CD4-positive, CD25-positive, alpha-beta regulatory T cell (primary cell): ENCODE results near the gene SLC1A3. TPM values are rescaled to one million over a fixed set of nuclear protein-coding genes. Genes with fewer than 3 reads are reported as not detected.
"Not testable (repeated sequence)": the region's sequence is repeated elsewhere in the genome, so short reads cannot be mapped to it uniquely, and the experiment has no call there.

Experiments
- ATAC-seq, 2 donors: fragments of 150-1000 bp; cut with Tn5 transposase; one replicate each; pipeline ENCODE4 v1.10.0; 2021; ENCODE audit warnings: low read depth in 2 of 2, moderate number of reproducible peaks in 2 of 2, moderate library complexity in 1 of 2
- DNase-seq, 3 donors: peaks; one replicate each; pipeline versions ENCODE4 v3.0.0 to v3.0.0-alpha.2; 2012 to 2022; ENCODE audit warnings: mixed read lengths in 1 of 3
- H3K27ac ChIP-seq: one replicate; pipeline ENCODE4 v1.7.0; 2013; ENCODE audit warnings: mild to moderate bottlenecking, low read length; ENCODE audit not compliant: insufficient read depth, poor library complexity, severe bottlenecking
- H3K27me3 ChIP-seq: one replicate; pipeline ENCODE4 v1.7.0; 2013; ENCODE audit warnings: low read length; ENCODE audit not compliant: control insufficient read depth, insufficient read depth
- H3K36me3 ChIP-seq: one replicate; pipeline ENCODE4 v1.7.0; 2013; ENCODE audit warnings: mild to moderate bottlenecking, low read length, moderate library complexity; ENCODE audit not compliant: control insufficient read depth, insufficient read depth
- H3K4me1 ChIP-seq: 2 replicates; pipeline ENCODE4 v1.7.0; 2013; ENCODE audit warnings: mild to moderate bottlenecking, low read length; ENCODE audit not compliant: insufficient read depth, control insufficient read depth, poor library complexity, severe bottlenecking
- H3K4me3 ChIP-seq: one replicate; pipeline ENCODE4 v1.7.0; 2013; ENCODE audit warnings: low read depth, mild to moderate bottlenecking, low read length, moderate library complexity
- H3K9me3 ChIP-seq, 2 experiments: 1 replicate in 1 of 2; 2 replicates in 1 of 2; pipeline ENCODE4 v1.7.0; 2013; ENCODE audit warnings: low read length in 2 of 2, mild to moderate bottlenecking in 1 of 2, moderate library complexity in 1 of 2; ENCODE audit not compliant: control insufficient read depth in 2 of 2
- H3K27ac Mint-ChIP-seq, 3 donors: one replicate each; pipeline ENCODE4 v1.8.0; 2020 to 2022; ENCODE audit warnings: mild to moderate bottlenecking in 3 of 3, mixed read lengths in 3 of 3, moderate library complexity in 2 of 3
- H3K27me3 Mint-ChIP-seq: one replicate; pipeline ENCODE4 v1.8.0; 2022; ENCODE audit warnings: mild to moderate bottlenecking, mixed read lengths
- H3K36me3 Mint-ChIP-seq: one replicate; pipeline ENCODE4 v1.8.0; 2020; ENCODE audit warnings: mixed read lengths
- H3K4me1 Mint-ChIP-seq, 4 donors: one replicate each; pipeline ENCODE4 v1.8.0; 2020 to 2022; ENCODE audit warnings: mixed read lengths in 4 of 4, mild to moderate bottlenecking in 1 of 4
- H3K4me3 Mint-ChIP-seq, 4 donors: one replicate each; pipeline ENCODE4 v1.8.0; 2020 to 2022; ENCODE audit warnings: mild to moderate bottlenecking in 4 of 4, mixed read lengths in 4 of 4, moderate library complexity in 3 of 4
- H3K9me3 Mint-ChIP-seq, 7 donors: one replicate each; pipeline ENCODE4 v1.8.0; 2020 to 2022; ENCODE audit warnings: mixed read lengths in 7 of 7, mild to moderate bottlenecking in 3 of 7, moderate library complexity in 2 of 7
- polyA plus RNA-seq, 4 donors: library from polyadenylated mRNA; unstranded; fragments of 300-500 nt; fragmentation: Illumina TruSeq; gene quantifications; one replicate each; pipeline ENCODE4 v1.2.3, GENCODE V29; 2021
- total RNA-seq: library from RNA; stranded (reverse); gene quantifications from one replicate; pipeline ENCODE4 v1.2.3, GENCODE V29; 2022

Gene SLC1A3
- total and polyA plus RNA-seq, 5 donors from 2014 or later = not detected

- Mint-ChIP-seq H3K4me3 (no peak overlapping the region), H3K36me3 (no peaks in the 10 kb centered on the region), H3K9me3 (no peaks in the 10 kb centered on the region), H3K4me1 (no peaks in the 10 kb centered on the region), H3K27ac (no peak overlapping the region), H3K27me3 (no peaks in the 10 kb centered on the region)
- Histone ChIP-seq H3K9me3 (no peaks in the 10 kb centered on the region), H3K4me1 (no peaks in the 10 kb centered on the region), H3K27me3 (peaks cover 2% of the 10 kb centered on the region), H3K4me3 (no peak overlapping the region), H3K27ac (no peak overlapping the region), H3K36me3 (no peaks in the 10 kb centered on the region)
- no peak for ATAC-seq
- DNase-seq = no peak
Measured at GRCh38 chr5:36575361-36575781, 31.0 kb upstream of the SLC1A3 start.

GRCh38 chr5:36576721-36577120 lies 29.7 kb upstream of the SLC1A3 start:
- no peak overlapping the region for H3K27ac ChIP-seq
- no peaks in the 10 kb centered on the region for H3K9me3 ChIP-seq
- Mint-ChIP-seq H3K27me3 (no peaks in the 10 kb centered on the region), H3K4me3 (no peak overlapping the region), H3K27ac (no peak overlapping the region), H3K4me1 (no peaks in the 10 kb centered on the region), H3K36me3 (no peaks in the 10 kb centered on the region), H3K9me3 (peaks cover 0 to 1% (median 0%) of the 10 kb centered on the region in 7 donors)
- no peak for DNase-seq
- H3K27me3 ChIP-seq = no peaks in the 10 kb centered on the region
- H3K4me1 ChIP-seq = no peaks in the 10 kb centered on the region
- no peaks in the 10 kb centered on the region for H3K36me3 ChIP-seq
- no peak overlapping the region for H3K4me3 ChIP-seq
- ATAC-seq = no peak

- H3K27ac ChIP-seq, H3K36me3 ChIP-seq, H3K4me1 ChIP-seq, H3K27ac Mint-ChIP-seq, H3K4me3 Mint-ChIP-seq, ATAC-seq, H3K27me3 Mint-ChIP-seq, H3K9me3 Mint-ChIP-seq, H3K4me1 Mint-ChIP-seq, H3K36me3 Mint-ChIP-seq, H3K9me3 ChIP-seq, H3K4me3 ChIP-seq, H3K27me3 ChIP-seq, DNase-seq: not testable (repeated sequence)
Measured at GRCh38 chr5:36579858-36580257, 26.5 kb upstream of the SLC1A3 start.

- no peaks in the 10 kb centered on the region for H3K36me3 Mint-ChIP-seq
- peaks cover 0 to 1% (median 0%) of the 10 kb centered on the region in 7 donors for H3K9me3 Mint-ChIP-seq
- H3K27me3 Mint-ChIP-seq = no peaks in the 10 kb centered on the region
- Histone ChIP-seq H3K9me3 (no peaks in the 10 kb centered on the region), H3K27ac (no peak overlapping the region), H3K36me3 (no peaks in the 10 kb centered on the region), H3K4me3 (no peak overlapping the region), H3K4me1 (no peaks in the 10 kb centered on the region), H3K27me3 (no peaks in the 10 kb centered on the region)
- no peak for ATAC-seq
- no peaks in the 10 kb centered on the region for H3K4me1 Mint-ChIP-seq
- H3K4me3 Mint-ChIP-seq = no peak overlapping the region
- no peak overlapping the region for H3K27ac Mint-ChIP-seq
- DNase-seq = no peak
Measured at GRCh38 chr5:36581070-36581469, 25.3 kb upstream of the SLC1A3 start.

DNA sequence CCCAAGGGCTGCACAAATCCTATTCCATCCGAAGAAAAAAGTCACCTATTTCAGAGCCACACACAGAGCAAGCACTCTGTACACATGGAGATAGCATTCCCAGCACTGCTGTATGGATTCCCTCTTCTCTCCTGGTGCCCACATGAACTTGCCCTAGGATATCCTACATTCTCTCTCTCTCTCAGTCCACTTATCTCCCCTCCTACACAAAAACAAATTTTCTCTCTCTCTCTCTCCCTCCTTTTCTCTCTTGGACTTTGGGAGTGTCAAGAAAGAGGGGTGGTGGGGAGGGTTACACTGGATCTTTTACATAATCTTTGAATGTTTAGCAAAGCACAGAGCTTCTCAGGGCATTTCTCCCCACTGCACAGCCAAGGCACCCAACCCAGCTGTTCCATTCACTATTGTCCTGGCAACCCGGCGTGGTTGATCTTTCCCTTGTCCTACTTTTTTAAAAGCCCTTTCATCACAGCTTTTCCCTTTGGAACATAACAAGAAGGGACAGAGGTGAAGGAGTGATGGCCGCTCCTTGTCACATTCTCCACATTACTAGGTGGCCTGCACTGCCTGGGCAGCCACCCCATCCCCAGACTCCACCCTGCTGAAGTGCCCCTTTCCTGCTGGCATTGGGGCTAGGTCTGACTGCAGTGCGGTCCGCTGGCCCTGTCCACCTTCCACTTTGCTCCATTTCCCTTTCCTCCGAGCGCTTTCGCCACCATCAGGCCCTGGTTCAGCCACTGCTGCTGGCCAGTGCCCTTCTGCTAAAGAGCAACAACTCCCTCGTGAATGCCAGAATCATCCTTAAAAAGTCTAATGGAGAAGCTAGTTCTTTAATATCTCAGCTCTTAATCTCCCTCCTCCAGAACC lies 22.2 kb upstream of the SLC1A3 start:
- DNase-seq = no peak
- Mint-ChIP-seq H3K36me3 (no peaks in the 10 kb centered on the region), H3K9me3 (peaks cover 0 to 2% (median 0%) of the 10 kb centered on the region in 7 donors), H3K4me3 (no peak overlapping the region), H3K27me3 (no peaks in the 10 kb centered on the region), H3K4me1 (no peaks in the 10 kb centered on the region), H3K27ac (no peak overlapping the region)
- Histone ChIP-seq H3K27ac (no peak overlapping the region), H3K4me3 (no peak overlapping the region), H3K27me3 (no peaks in the 10 kb centered on the region), H3K36me3 (no peaks in the 10 kb centered on the region), H3K9me3 (no peaks in the 10 kb centered on the region), H3K4me1 (no peaks in the 10 kb centered on the region)
- ATAC-seq = no peak

DNA sequence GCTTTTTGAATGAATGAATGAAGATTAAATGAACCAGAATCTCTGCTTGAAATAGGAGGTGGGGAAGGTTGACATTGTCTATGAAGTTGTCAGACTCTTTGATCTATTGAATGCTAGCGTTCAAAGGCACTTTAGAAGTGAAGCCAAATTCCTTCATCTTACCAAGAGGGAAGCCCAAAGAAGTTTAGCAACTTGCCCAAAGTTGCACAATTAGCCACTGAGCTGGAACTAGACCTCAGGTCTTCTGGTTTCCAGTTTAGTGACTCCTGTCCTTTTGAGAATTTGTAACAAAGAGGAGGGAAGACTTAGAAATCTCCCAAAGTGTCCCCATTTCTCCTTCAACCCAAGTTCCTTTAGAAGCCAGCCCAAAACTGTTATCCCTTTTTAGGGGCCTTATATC lies 20.7 kb upstream of the SLC1A3 start:
- no peaks in the 10 kb centered on the region for H3K36me3 Mint-ChIP-seq
- no peaks in the 10 kb centered on the region for H3K27me3 Mint-ChIP-seq
- no peaks in the 10 kb centered on the region for H3K4me1 ChIP-seq
- H3K27ac ChIP-seq = no peak overlapping the region
- no peaks in the 10 kb centered on the region for H3K4me1 Mint-ChIP-seq
- peaks cover 0 to 2% (median 0%) of the 10 kb centered on the region in 7 donors for H3K9me3 Mint-ChIP-seq
- ATAC-seq (no peak), DNase-seq (no peak)
- H3K27me3 ChIP-seq = no peaks in the 10 kb centered on the region
- H3K4me3 Mint-ChIP-seq = no peak overlapping the region
- H3K4me3 ChIP-seq = no peak overlapping the region
- no peak overlapping the region for H3K27ac Mint-ChIP-seq
- no peaks in the 10 kb centered on the region for H3K36me3 ChIP-seq
- no peaks in the 10 kb centered on the region for H3K9me3 ChIP-seq

- no peaks in the 10 kb centered on the region for H3K27me3 Mint-ChIP-seq
- ATAC-seq = no peak
- Histone ChIP-seq H3K27me3 (no peaks in the 10 kb centered on the region), H3K27ac (no peak overlapping the region), H3K4me1 (no peaks in the 10 kb centered on the region), H3K4me3 (no peak overlapping the region), H3K9me3 (no peaks in the 10 kb centered on the region), H3K36me3 (no peaks in the 10 kb centered on the region)
- no peaks in the 10 kb centered on the region for H3K4me1 Mint-ChIP-seq
- peaks cover 0 to 1% (median 0%) of the 10 kb centered on the region in 7 donors for H3K9me3 Mint-ChIP-seq
- H3K4me3 Mint-ChIP-seq = no peak overlapping the region
- H3K27ac Mint-ChIP-seq = no peak overlapping the region
- no peaks in the 10 kb centered on the region for H3K36me3 Mint-ChIP-seq
- DNase-seq = no peak
Measured at GRCh38 chr5:36587354-36587753, 19.1 kb upstream of the SLC1A3 start.

- H3K4me1 ChIP-seq, DNase-seq, H3K4me3 ChIP-seq, H3K4me3 Mint-ChIP-seq, H3K36me3 Mint-ChIP-seq, ATAC-seq, H3K36me3 ChIP-seq, H3K27ac ChIP-seq, H3K27me3 Mint-ChIP-seq, H3K4me1 Mint-ChIP-seq, H3K9me3 ChIP-seq, H3K27me3 ChIP-seq, H3K9me3 Mint-ChIP-seq, H3K27ac Mint-ChIP-seq: not testable (repeated sequence)
Measured at GRCh38 chr5:36589735-36590134, 16.7 kb upstream of the SLC1A3 start.
